Body of pancreas (tissue), 4 donors: ENCODE data around the gene TMEM233.

ENCODE experiments used
- POLR2A ChIP-seq, 3 donors: fragments of 450-650 bp; IDR thresholded peaks; one replicate each; pipeline ENCODE4 v1.6.1; 2016; ENCODE audit warnings: antibody characterized with exemption in 3 of 3, mild to moderate bottlenecking in 2 of 3
- TF ChIP-seq, protein P1 (sequence below), 7 experiments: fragments of 450-650 bp in 4 of 7; fragments of 200-600 bp in 3 of 7; sonication (generic) in 3 of 7; IDR thresholded peaks; one replicate each; pipeline ENCODE4 v1.5.1; 2016 to 2019; ENCODE audit warnings: antibody characterized with exemption in 7 of 7

GRCh38 chr12:119574255-119574654 is 19.3 kb upstream of the TMEM233 start:
- TF ChIP-seq POLR2A (IDR thresholded peaks at IDR 0.05): no peak
- TF ChIP-seq, protein P1, sequence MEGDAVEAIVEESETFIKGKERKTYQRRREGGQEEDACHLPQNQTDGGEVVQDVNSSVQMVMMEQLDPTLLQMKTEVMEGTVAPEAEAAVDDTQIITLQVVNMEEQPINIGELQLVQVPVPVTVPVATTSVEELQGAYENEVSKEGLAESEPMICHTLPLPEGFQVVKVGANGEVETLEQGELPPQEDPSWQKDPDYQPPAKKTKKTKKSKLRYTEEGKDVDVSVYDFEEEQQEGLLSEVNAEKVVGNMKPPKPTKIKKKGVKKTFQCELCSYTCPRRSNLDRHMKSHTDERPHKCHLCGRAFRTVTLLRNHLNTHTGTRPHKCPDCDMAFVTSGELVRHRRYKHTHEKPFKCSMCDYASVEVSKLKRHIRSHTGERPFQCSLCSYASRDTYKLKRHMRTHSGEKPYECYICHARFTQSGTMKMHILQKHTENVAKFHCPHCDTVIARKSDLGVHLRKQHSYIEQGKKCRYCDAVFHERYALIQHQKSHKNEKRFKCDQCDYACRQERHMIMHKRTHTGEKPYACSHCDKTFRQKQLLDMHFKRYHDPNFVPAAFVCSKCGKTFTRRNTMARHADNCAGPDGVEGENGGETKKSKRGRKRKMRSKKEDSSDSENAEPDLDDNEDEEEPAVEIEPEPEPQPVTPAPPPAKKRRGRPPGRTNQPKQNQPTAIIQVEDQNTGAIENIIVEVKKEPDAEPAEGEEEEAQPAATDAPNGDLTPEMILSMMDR (IDR thresholded peaks at IDR 0.05): no peak
